K562 (cell line): ENCODE results near the gene XCL1. TPM values are rescaled to one million over a fixed set of nuclear protein-coding genes. Genes with fewer than 3 reads are reported as not detected.

Experiments used
- ATAC-seq: fragments of 200-7000 bp; cut with Tn5 transposase; 3 replicates; pipeline ENCODE4 v1.9.1; 2020; ENCODE audit warnings: moderate library complexity
- BruUV-seq: library from RNA; stranded (reverse); fragments of 400-500 nt; replicated peaks from 2 replicates; lab custom pipeline; 2021; lab: Mats Ljungman, UMichigan
- CTCF ChIA-PET: fragments of 300-600 bp; formaldehyde crosslinking; extraction: SDS; loops from one replicate; lab custom pipeline; 2021; ENCODE audit warnings: low intra/inter-chr PET ratio; lab: Yijun Ruan, JAX
- POLR2A ChIA-PET: fragments of 300-600, 350-650 bp; sonication (Branson Sonifier 250); formaldehyde crosslinking; extraction: SDS; loops from one replicate; lab custom pipeline; 2021; ENCODE audit warnings: antibody characterized with exemption, inconsistent platforms; lab: Yijun Ruan, JAX
- DNase-seq, 4 experiments: peaks; one replicate each; pipeline versions ENCODE4 v3.0.0 to v3.0.0-alpha.2; 2011 to 2018; ENCODE audit warnings: low spot score in 3 of 4, mixed read lengths in 3 of 4; ENCODE audit errors: extremely low read depth in 1 of 4
- FAIRE-seq: peaks from 2 replicates; lab custom pipeline; 2011; peaks lifted over from hg19 to GRCh38; lab: Jason Lieb, UNC
- H2AFZ ChIP-seq: 2 replicates; pipeline ENCODE4 v1.6.0; 2011; ENCODE audit warnings: low read depth, low read length, control low read depth, inconsistent platforms
- H3K27ac ChIP-seq: fragments of 200-600 bp; 3 replicates; pipeline ENCODE4 v1.8.0; 2011; ENCODE audit warnings: low read depth, mild to moderate bottlenecking, control low read depth, inconsistent platforms, low read length, moderate library complexity, mixed read lengths; ENCODE audit errors: extremely low read depth
- H3K27me3 ChIP-seq, 2 experiments: fragments of 300-600 bp in 1 of 2; 2 replicates in 1 of 2; 3 replicates in 1 of 2; pipeline versions ENCODE4 v1.6.0 to v1.8.0; 2011; ENCODE audit warnings: inconsistent platforms in 2 of 2, low read length in 2 of 2, mild to moderate bottlenecking in 1 of 2, mixed read lengths in 1 of 2, moderate library complexity in 1 of 2; ENCODE audit not compliant: control insufficient read depth in 2 of 2, insufficient read depth in 2 of 2
- H3K36me3 ChIP-seq: fragments of 300-600 bp; 3 replicates; pipeline ENCODE4 v1.8.0; 2011; ENCODE audit warnings: mild to moderate bottlenecking, low read length, inconsistent platforms; ENCODE audit not compliant: control insufficient read depth, insufficient read depth
- H3K4me1 ChIP-seq, 2 experiments: fragments of 200-600 bp in 1 of 2; replicated peaks in 1 of 2; 2 replicates in 1 of 2; 3 replicates in 1 of 2; pipeline versions ENCODE4 v1.5.1 to v1.8.0; 2011; ENCODE audit warnings: inconsistent platforms in 2 of 2, low read length in 2 of 2, mild to moderate bottlenecking in 1 of 2, mixed read lengths in 1 of 2, moderate library complexity in 1 of 2; ENCODE audit not compliant: control insufficient read depth in 2 of 2, insufficient read depth in 2 of 2
- H3K4me2 ChIP-seq: 2 replicates; pipeline ENCODE4 v1.6.1; 2011; ENCODE audit warnings: low read length, control low read depth, inconsistent platforms, mixed read lengths; ENCODE audit not compliant: insufficient read depth
- H3K4me3 ChIP-seq: fragments of 200-600 bp; sonication (generic), shearing (Covaris generic); 2 replicates; pipeline ENCODE4 v1.5.1; 2016; ENCODE audit warnings: control low read depth, inconsistent platforms
- H3K79me2 ChIP-seq: fragments of 200-600 bp; 3 replicates; pipeline ENCODE4 v1.8.0; 2011; ENCODE audit warnings: low read length, inconsistent platforms; ENCODE audit not compliant: control insufficient read depth, insufficient read depth
- H3K9ac ChIP-seq, 2 experiments: 2 replicates each; pipeline versions ENCODE4 v1.6.0 to v1.6.1; 2011; ENCODE audit warnings: low read depth in 2 of 2, low read length in 2 of 2, control low read depth in 1 of 2, inconsistent platforms in 1 of 2, mild to moderate bottlenecking in 1 of 2, mixed read lengths in 1 of 2; ENCODE audit not compliant: insufficient read depth in 1 of 2
- H3K9me1 ChIP-seq: one replicate; pipeline ENCODE4 v1.6.0; 2011; ENCODE audit warnings: inconsistent platforms, mild to moderate bottlenecking, low read length, moderate library complexity; ENCODE audit not compliant: control insufficient read depth, insufficient read depth
- H3K9me3 ChIP-seq: replicated peaks from 2 replicates; pipeline ENCODE4 v1.5.1; 2011; ENCODE audit warnings: low read depth, low read length, inconsistent platforms; ENCODE audit not compliant: control insufficient read depth, insufficient read depth
- H4K20me1 ChIP-seq: replicated peaks from 2 replicates; pipeline ENCODE4 v1.6.1; 2011; ENCODE audit warnings: low read length, inconsistent platforms, mixed read lengths; ENCODE audit not compliant: control insufficient read depth, insufficient read depth
- ASH1L ChIP-seq: fragments of 450-650 bp; IDR thresholded peaks from 2 replicates; pipeline ENCODE4 v1.6.1; 2018; ENCODE audit warnings: borderline replicate concordance, mild to moderate bottlenecking, low read depth; ENCODE audit not compliant: partially characterized antibody
- DNMT1 ChIP-seq: fragments of 450-650 bp; IDR thresholded peaks from 2 replicates; pipeline ENCODE4 v1.6.1; 2016; ENCODE audit warnings: antibody characterized with exemption, mild to moderate bottlenecking
- FOXJ2 ChIP-seq: fragments of 200-800 bp; sonication (Bioruptor generic); IDR thresholded peaks from 2 replicates; pipeline ENCODE4 v1.6.1; 2016; ENCODE audit warnings: missing genetic modification characterization, missing compliant biosample characterization
- NR1H2 ChIP-seq: sonication (generic); formaldehyde crosslinking; IDR thresholded peaks from 2 replicates; pipeline ENCODE4 v1.4.0; 2020; ENCODE audit warnings: mild to moderate bottlenecking, missing genetic modification reagents
- RAD51 ChIP-seq: fragments of 450-650 bp; IDR thresholded peaks from 2 replicates; pipeline ENCODE4 v1.7.1; 2016; ENCODE audit warnings: low read depth, mild to moderate bottlenecking, borderline replicate concordance
- RBM14 ChIP-seq: fragments of 200-400 bp; formaldehyde crosslinking; IDR thresholded peaks from 2 replicates; pipeline ENCODE4 v1.6.1; 2018; ENCODE audit warnings: low read depth, mild to moderate bottlenecking, low read length, moderate library complexity, borderline replicate concordance; ENCODE audit not compliant: insufficient read depth
- SMAD4 ChIP-seq: fragments of 250-450 bp; sonication (Bioruptor Pico); conservative IDR thresholded peaks from 2 replicates; pipeline ENCODE4 v1.8.0; 2021; ENCODE audit warnings: inconsistent platforms, mild to moderate bottlenecking, moderate library complexity
- SRSF3 ChIP-seq: fragments of 200-400 bp; formaldehyde crosslinking; IDR thresholded peaks from 2 replicates; pipeline ENCODE4 v1.6.1; 2016; ENCODE audit warnings: mild to moderate bottlenecking, low read length, moderate library complexity; ENCODE audit not compliant: insufficient read depth
- TAF9B ChIP-seq: fragments of 450-650 bp; IDR thresholded peaks from 2 replicates; pipeline ENCODE4 v1.6.1; 2018; ENCODE audit warnings: mild to moderate bottlenecking; ENCODE audit not compliant: partially characterized antibody
- TFAM ChIP-seq: fragments of 250-450 bp; sonication (Bioruptor Pico); conservative IDR thresholded peaks from 2 replicates; pipeline ENCODE4 v1.5.0; 2021; ENCODE audit warnings: mild to moderate bottlenecking, moderate library complexity
- TSC22D4 ChIP-seq: fragments of 450-650 bp; IDR thresholded peaks from 2 replicates; pipeline ENCODE4 v1.6.1; 2016; ENCODE audit warnings: missing genetic modification characterization, missing biosample characterization, control low read depth
- ZNF134 ChIP-seq: fragments of 250-450 bp; sonication (Bioruptor Pico); conservative IDR thresholded peaks from 2 replicates; pipeline ENCODE4 v1.4.0; 2020
- ZNF174 ChIP-seq: fragments of 250-450 bp; sonication (Bioruptor Pico); IDR thresholded peaks from 2 replicates; pipeline ENCODE4 v1.4.0; 2020; ENCODE audit warnings: mild to moderate bottlenecking
- WGBS: fragments of 100-300 bp; shearing (Covaris generic); methylation state at CpG from one replicate; pipeline ENCODE4 v1.1.6; 2016; ENCODE audit warnings: low coverage, mixed read lengths; ENCODE audit not compliant: insufficient coverage; ENCODE audit errors: missing lambda C conversion rate; 5-methylcytosine and 5-hydroxymethylcytosine counted together
- in situ Hi-C: fragments of 300-500 bp; cut with MboI; formaldehyde crosslinking; loops from 4 replicates; pipeline ENCODE4 v1.15.0; 2018; ENCODE audit warnings: inconsistent platforms, mixed read lengths
- intact Hi-C: fragments of 100-400 bp; cut with micrococcal nuclease; formaldehyde crosslinking; loops from 2 replicates; pipeline ENCODE4 v1.14.2; 2022
- polyA plus RNA-seq, 8 experiments: library from polyadenylated mRNA; depleted of rRNA in 4 of 8; stranded (reverse) in 5 of 8; unstranded in 3 of 8; fragments of >200 nt; fragmentation: Nextera tagmentation in 2 of 8; fragmentation: Illumina TruSeq in 1 of 8; extraction: Ambion mirVana in 2 of 8; extraction: Trizol in 1 of 8; gene quantifications; 2 replicates each; pipeline versions ENCODE4 v1.2.1 to v1.2.3, GENCODE V29; 2011 to 2014; ENCODE audit warnings: inconsistent platforms in 1 of 8, missing spikeins in 1 of 8
- total RNA-seq, 7 experiments: library from RNA; depleted of rRNA in 6 of 7; stranded (reverse); fragments of >200 nt in 6 of 7; fragmentation: Illumina TruSeq in 2 of 7; extraction: Trizol in 2 of 7; gene quantifications; 2 replicates each; pipeline versions ENCODE4 v1.2.1 to v1.2.3, GENCODE V29; 2011 to 2021; ENCODE audit warnings: low replicate concordance in 1 of 7
- TF ChIP-seq, protein P1 (sequence below): fragments of 250-450 bp; sonication (Bioruptor Pico); IDR thresholded peaks from 2 replicates; pipeline ENCODE4 v1.8.0; 2022; ENCODE audit warnings: inconsistent platforms
- TF ChIP-seq, protein P2 (sequence below): fragments of 450-650 bp; formaldehyde crosslinking; IDR thresholded peaks from 2 replicates; pipeline ENCODE4 v1.4.0; 2022; ENCODE audit warnings: mild to moderate bottlenecking, moderate library complexity
- TF ChIP-seq, protein P3 (sequence below): sonication (generic); formaldehyde crosslinking; IDR thresholded peaks from 2 replicates; pipeline ENCODE4 v1.8.1; 2022; ENCODE audit warnings: missing genetic modification reagents

Gene XCL1
- total and polyA plus RNA-seq, 9 of the 15 experiments (the other 6 are each of a cell fraction or from before 2014, with no cell fraction given) = 0.06 to 0.09 (median 0.06) TPM; not detected in 6

DNA sequence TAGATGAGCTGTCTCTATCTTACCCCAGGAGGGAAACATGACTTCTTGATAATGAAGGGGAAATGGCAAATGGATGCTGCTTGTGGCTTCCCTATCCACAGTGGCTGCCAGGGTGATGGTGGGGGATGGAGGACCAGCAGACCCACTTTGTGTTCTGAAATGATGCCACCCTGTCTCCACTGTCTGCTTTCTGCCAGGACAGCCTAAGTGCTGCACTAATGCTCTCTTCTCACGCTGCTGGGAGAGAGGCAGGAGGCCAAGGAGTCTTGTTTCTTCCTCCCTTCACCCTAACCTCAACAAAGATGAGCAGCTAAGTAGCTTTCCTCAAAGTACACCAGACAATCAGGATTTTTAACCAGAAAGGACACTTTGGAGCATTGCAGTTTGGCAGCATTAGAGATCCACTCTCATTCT is 36.6 kb downstream of the XCL1 start (continued):
- TF ChIP-seq, protein P1, sequence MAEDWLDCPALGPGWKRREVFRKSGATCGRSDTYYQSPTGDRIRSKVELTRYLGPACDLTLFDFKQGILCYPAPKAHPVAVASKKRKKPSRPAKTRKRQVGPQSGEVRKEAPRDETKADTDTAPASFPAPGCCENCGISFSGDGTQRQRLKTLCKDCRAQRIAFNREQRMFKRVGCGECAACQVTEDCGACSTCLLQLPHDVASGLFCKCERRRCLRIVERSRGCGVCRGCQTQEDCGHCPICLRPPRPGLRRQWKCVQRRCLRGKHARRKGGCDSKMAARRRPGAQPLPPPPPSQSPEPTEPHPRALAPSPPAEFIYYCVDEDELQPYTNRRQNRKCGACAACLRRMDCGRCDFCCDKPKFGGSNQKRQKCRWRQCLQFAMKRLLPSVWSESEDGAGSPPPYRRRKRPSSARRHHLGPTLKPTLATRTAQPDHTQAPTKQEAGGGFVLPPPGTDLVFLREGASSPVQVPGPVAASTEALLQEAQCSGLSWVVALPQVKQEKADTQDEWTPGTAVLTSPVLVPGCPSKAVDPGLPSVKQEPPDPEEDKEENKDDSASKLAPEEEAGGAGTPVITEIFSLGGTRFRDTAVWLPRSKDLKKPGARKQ = no peak

DNA sequence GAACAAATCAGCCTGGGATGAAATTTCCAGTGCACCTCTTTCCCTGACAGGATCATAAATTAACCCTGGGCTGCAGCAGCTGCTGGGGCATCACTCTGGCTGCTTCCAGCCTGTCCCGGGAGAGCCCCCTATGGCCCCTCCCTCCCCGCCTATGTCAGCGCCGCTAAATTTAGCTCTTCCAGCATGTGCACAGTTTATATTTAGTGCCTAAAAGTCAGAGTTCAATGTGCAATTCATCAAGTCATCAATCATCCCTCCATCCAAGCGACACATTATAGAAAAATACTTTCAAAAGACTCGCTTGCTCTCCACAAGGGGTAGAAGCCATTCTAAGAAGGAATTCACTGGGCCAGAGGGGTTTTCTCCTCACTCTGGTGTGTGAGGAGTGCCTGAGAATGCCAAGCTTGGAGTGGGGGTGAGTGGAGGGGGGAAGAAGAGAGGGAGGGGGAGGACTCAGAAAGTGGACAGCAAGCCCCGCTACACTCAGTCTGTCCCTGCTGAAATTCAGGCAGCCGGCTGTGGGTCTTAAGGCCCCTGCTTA is 37.4 kb downstream of the XCL1 start:
- Histone ChIP-seq H2AFZ (no peak overlapping the region), H3K9ac (peak overlapping the region in 1 of 2 experiments; percentile 36; a peak in 1 of 4 replicates), H3K4me3 (no peak overlapping the region), H3K36me3 (no peaks in the 10 kb centered on the region), H3K27ac (no peak overlapping the region), H3K9me3 (no peaks in the 10 kb centered on the region), H4K20me1 (no peaks in the 10 kb centered on the region), H3K79me2 (no peaks in the 10 kb centered on the region), H3K4me2 (no peak overlapping the region), H3K27me3 (peaks cover 4 to 20% of the 10 kb centered on the region in 2 experiments; a peak in 4 of 5 replicates), H3K4me1 (peaks cover 0 to 5% of the 10 kb centered on the region in 2 experiments; a peak in 2 of 5 replicates), H3K9me1 (no peaks in the 10 kb centered on the region)
- no TSS peak for BruUV-seq
- intact Hi-C loops (no loop called here), in situ Hi-C loops (loop anchor here (25.0 kb wide), 1 partner anchor 749 kb away; the partner anchor contains the start of genes BLZF1 and NME7)
- FAIRE-seq (no peak), ATAC-seq (peak; percentile 38; the same call in 2 of the 3 replicates), DNase-seq (peak in 1 of 4 experiments; percentile 20)
- ChIA-PET POLR2A (interaction anchor here (0.6 kb wide), 1 partner anchor 9 kb away, joined by 5 read pairs; no protein-coding TSS in a partner anchor), CTCF (no interaction called here)
- under 1% methylated on average over 8 of the region's 8 CpGs for WGBS
- TF ChIP-seq ASH1L (no peak), TAF9B (no peak), FOXJ2 (tag) (no peak), SRSF3 (no peak), SMAD4 (CRISPR knock-in tag) (peak; percentile 46), NR1H2 (no peak), TFAM (CRISPR knock-in tag) (no peak), DNMT1 (no peak), ZNF134 (CRISPR knock-in tag) (no peak), RAD51 (no peak), TSC22D4 (tag) (no peak), ZNF174 (no peak), RBM14 (no peak)
- TF ChIP-seq, protein P2, sequence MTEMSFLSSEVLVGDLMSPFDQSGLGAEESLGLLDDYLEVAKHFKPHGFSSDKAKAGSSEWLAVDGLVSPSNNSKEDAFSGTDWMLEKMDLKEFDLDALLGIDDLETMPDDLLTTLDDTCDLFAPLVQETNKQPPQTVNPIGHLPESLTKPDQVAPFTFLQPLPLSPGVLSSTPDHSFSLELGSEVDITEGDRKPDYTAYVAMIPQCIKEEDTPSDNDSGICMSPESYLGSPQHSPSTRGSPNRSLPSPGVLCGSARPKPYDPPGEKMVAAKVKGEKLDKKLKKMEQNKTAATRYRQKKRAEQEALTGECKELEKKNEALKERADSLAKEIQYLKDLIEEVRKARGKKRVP (CRISPR knock-in tag) = no peak
- TF ChIP-seq, protein P3, sequence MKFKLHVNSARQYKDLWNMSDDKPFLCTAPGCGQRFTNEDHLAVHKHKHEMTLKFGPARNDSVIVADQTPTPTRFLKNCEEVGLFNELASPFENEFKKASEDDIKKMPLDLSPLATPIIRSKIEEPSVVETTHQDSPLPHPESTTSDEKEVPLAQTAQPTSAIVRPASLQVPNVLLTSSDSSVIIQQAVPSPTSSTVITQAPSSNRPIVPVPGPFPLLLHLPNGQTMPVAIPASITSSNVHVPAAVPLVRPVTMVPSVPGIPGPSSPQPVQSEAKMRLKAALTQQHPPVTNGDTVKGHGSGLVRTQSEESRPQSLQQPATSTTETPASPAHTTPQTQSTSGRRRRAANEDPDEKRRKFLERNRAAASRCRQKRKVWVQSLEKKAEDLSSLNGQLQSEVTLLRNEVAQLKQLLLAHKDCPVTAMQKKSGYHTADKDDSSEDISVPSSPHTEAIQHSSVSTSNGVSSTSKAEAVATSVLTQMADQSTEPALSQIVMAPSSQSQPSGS (CRISPR knock-in tag) = no peak
